ENCODE measurements around the gene CASK. TPM values are rescaled to one million over a fixed set of nuclear protein-coding genes. Genes with fewer than 3 reads are reported as not detected.

CASK gene
- total and polyA plus RNA-seq, 10 donors = 4.7 to 63.7 (median 42.8) TPM

DNA sequence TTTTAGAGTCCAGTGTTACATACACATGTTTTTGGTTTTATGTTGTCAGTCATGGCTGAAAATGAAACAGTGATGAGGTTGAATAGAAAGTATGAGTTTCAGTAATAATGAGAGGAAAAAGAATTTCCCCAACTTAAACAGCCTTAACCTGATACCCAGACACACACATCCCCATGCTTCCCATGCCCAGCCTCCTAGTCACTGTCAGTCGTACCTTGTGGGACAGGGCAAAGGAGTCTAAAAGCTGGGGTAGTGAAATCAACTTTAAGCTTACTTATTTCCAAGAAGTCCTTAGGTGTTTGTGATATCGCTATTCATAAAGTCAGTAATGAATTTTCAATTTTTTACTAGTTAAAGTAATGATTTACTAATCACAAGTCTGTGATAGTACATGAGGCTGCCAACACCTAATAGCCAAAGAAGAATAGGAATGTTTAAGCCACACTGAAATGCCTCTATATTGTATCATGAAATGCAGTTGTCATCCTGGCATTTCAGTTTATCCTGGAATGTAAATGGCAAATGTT, 258.9 kb downstream of the CASK start:
- Histone ChIP-seq H3K27me3 (replicated peaks in 1 of 7) (no peaks in the 10 kb centered on the region), H3K4me1 (peaks cover 0 to 5% (median 0%) of the 10 kb centered on the region in 6 donors), H3K27ac (no peak overlapping the region), H3K36me3 (peaks cover 0 to 14% (median 7%) of the 10 kb centered on the region in 6 donors), H3K9me3 (no peaks in the 10 kb centered on the region), H3K4me3 (no peak overlapping the region)
- intact Hi-C loops (cut with DNase I; ENCODE audit: low total_unique reads) = no loop called here
- WGBS, 5 donors = 62 to 89% (median 77%) methylated on average over 2 of the region's 2 CpGs
- no peak for TF ChIP-seq POLR2AphosphoS5 (IDR thresholded peaks at IDR 0.05)
- TF ChIP-seq, protein P1, sequence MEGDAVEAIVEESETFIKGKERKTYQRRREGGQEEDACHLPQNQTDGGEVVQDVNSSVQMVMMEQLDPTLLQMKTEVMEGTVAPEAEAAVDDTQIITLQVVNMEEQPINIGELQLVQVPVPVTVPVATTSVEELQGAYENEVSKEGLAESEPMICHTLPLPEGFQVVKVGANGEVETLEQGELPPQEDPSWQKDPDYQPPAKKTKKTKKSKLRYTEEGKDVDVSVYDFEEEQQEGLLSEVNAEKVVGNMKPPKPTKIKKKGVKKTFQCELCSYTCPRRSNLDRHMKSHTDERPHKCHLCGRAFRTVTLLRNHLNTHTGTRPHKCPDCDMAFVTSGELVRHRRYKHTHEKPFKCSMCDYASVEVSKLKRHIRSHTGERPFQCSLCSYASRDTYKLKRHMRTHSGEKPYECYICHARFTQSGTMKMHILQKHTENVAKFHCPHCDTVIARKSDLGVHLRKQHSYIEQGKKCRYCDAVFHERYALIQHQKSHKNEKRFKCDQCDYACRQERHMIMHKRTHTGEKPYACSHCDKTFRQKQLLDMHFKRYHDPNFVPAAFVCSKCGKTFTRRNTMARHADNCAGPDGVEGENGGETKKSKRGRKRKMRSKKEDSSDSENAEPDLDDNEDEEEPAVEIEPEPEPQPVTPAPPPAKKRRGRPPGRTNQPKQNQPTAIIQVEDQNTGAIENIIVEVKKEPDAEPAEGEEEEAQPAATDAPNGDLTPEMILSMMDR (IDR thresholded peaks at IDR 0.05 in 8 of 11, conservative IDR thresholded peaks at IDR 0.05 in 3 of 11) = no peak
- TF ChIP-seq POLR2A (IDR thresholded peaks at IDR 0.05) = no peak
- DNase-seq = no peak

DNA sequence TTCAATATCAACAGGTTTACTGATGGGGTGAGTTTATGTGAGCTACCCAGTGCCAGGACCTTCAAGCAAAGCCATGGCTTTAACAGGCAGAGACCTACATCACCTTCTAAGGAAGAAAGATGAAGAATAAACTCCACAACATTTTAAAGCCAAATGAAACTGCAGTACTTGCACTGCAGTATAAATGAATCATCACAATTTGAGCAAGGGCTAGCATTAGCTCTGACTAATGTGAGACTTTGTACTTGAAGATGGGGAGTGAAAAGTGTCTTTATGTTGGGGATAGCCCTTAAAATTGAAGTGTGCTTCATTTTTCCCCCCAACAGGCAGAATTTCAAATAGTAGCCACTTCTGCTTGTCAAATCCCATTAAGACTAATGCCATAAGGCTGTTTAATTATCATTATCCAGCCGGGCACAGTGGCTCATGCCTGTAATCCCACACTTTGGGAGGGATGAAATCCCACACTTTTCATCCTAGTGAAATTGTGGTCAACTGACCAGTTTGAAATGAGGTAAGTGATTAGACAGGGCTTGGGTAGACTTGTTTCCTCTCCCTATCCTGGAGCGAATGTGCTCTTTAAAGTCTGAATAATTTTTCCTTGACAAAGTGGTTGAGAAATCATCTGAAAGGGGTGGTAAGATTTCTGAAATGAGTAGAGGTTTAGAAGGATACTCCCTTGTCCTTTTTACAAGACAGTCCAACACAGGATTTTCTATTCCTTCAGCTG, 261.8 kb downstream of the CASK start:
- Histone ChIP-seq H3K27me3 (replicated peaks in 1 of 7) (no peaks in the 10 kb centered on the region), H3K4me1 (peaks cover 0 to 4% (median 0%) of the 10 kb centered on the region in 6 donors), H3K9me3 (no peaks in the 10 kb centered on the region), H3K4me3 (no peak overlapping the region), H3K36me3 (peaks cover 0 to 36% (median 18%) of the 10 kb centered on the region in 6 donors), H3K27ac (no peak overlapping the region)
- TF ChIP-seq POLR2A (IDR thresholded peaks at IDR 0.05) (no peak), POLR2AphosphoS5 (IDR thresholded peaks at IDR 0.05) (no peak)
- TF ChIP-seq, protein P1 (IDR thresholded peaks at IDR 0.05 in 8 of 11, conservative IDR thresholded peaks at IDR 0.05 in 3 of 11) = no peak
- intact Hi-C loops (cut with DNase I; ENCODE audit: low total_unique reads) = no loop called here
- DNase-seq = no peak
- 64 to 100% (median 87%) methylated on average over 2 of the region's 2 CpGs for WGBS, 5 donors

DNA sequence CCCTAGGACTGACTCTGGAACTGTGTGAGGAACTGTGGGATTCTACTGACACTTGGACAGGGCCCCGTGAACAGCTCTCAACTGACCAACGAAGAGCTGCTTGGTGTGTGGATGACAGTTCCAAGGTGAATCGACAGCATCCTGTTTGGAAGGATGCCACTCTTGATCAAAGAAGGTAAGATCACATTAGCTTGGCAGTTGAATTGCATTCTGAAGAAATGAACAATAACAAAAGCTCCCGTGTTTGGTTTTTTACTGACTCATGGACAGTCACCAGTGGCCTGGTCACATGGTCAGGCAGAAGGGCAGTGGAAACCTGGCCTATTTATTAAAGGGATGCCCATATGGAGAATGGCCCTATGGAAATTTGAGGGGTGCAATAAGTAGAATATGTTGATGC, 267.7 kb downstream of the CASK start:
- Histone ChIP-seq H3K4me3 (no peak overlapping the region), H3K27ac (no peak overlapping the region), H3K9me3 (no peaks in the 10 kb centered on the region), H3K4me1 (no peaks in the 10 kb centered on the region), H3K36me3 (peaks cover 0 to 70% (median 18%) of the 10 kb centered on the region in 6 donors), H3K27me3 (replicated peaks in 1 of 7) (peaks cover 0 to 6% (median 0%) of the 10 kb centered on the region in 7 donors)
- intact Hi-C loops (cut with DNase I; ENCODE audit: low total_unique reads) = no loop called here
- WGBS, 5 donors = 80 to 97% (median 89%) methylated on average over 1 to 4 of the region's 4 CpGs
- TF ChIP-seq POLR2A (IDR thresholded peaks at IDR 0.05) = no peak
- TF ChIP-seq, protein P1 (IDR thresholded peaks at IDR 0.05 in 8 of 11, conservative IDR thresholded peaks at IDR 0.05 in 3 of 11) = no peak
- no peak for TF ChIP-seq POLR2AphosphoS5 (IDR thresholded peaks at IDR 0.05)
- DNase-seq = no peak

DNA sequence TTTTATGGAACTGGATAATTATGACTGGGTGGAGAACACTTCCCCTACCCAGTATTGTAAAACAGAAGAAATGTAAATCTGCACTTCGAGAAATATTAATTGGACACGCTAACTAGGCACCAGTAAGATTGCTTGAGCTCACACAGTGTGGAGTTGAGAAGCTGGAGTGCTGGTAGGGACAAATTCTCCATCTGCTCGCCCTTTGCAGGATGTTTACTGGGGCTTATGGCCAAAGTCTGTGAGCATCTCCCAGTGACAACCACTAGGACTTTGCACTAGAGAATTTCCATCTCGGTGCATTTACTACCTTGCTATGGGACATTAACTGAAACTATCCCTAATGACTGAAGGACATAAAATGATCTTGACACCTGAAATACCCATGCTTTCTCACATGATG, 268.3 kb downstream of the CASK start:
- intact Hi-C loops (cut with DNase I; ENCODE audit: low total_unique reads) = no loop called here
- H3K9me3 ChIP-seq = no peaks in the 10 kb centered on the region
- WGBS, 5 donors = 71 to 98% (median 97%) methylated on average over 4 of the region's 4 CpGs
- H3K4me1 ChIP-seq = no peaks in the 10 kb centered on the region
- no peak overlapping the region for H3K27ac ChIP-seq
- no peak for DNase-seq
- H3K4me3 ChIP-seq = no peak overlapping the region
- TF ChIP-seq POLR2AphosphoS5 (IDR thresholded peaks at IDR 0.05) (no peak), POLR2A (IDR thresholded peaks at IDR 0.05) (no peak)
- TF ChIP-seq, protein P1 (IDR thresholded peaks at IDR 0.05 in 8 of 11, conservative IDR thresholded peaks at IDR 0.05 in 3 of 11) = no peak
- peaks cover 0 to 6% (median 0%) of the 10 kb centered on the region in 7 donors for H3K27me3 ChIP-seq (replicated peaks in 1 of 7)
- H3K36me3 ChIP-seq = peaks cover 0 to 67% (median 14%) of the 10 kb centered on the region in 6 donors
